ENCODE data around the gene CBX2.

CBX2 gene

GRCh38 chr17:79814974-79815835, 37.3 kb downstream of the CBX2 start:
- no peak overlapping the region for H3K4me2 ChIP-seq (ENCODE audit: low read depth, low read length, poor library complexity, severe bottlenecking)
- H3K27ac ChIP-seq (ENCODE audit: low read depth, low read length), result no peak overlapping the region
- no peaks in the 10 kb centered on the region for H3K79me2 ChIP-seq (ENCODE audit: insufficient read depth, low read length)
- no peaks in the 10 kb centered on the region for H3F3A ChIP-seq (ENCODE audit: insufficient read depth)
- H3K9me3 ChIP-seq (ENCODE audit: insufficient read depth, low read length), result no peaks in the 10 kb centered on the region
- no peaks in the 10 kb centered on the region for H3K36me3 ChIP-seq (ENCODE audit: low read length)
- no peak overlapping the region for H3K9ac ChIP-seq (ENCODE audit: low read length)
- no peak overlapping the region for H2AFZ ChIP-seq (ENCODE audit: low read depth, low read length, severe bottlenecking)
- TF ChIP-seq EZH2phosphoT487 (conservative IDR thresholded peaks at IDR 0.05; ENCODE audit: low read length) (no peak), CTCF (IDR thresholded peaks at IDR 0.05; ENCODE audit: insufficient read depth, low read length, poor library complexity, severe bottlenecking) (no peak)
- no peaks in the 10 kb centered on the region for H3K27me3 ChIP-seq (ENCODE audit: low read length)
- H4K20me1 ChIP-seq (ENCODE audit: low read depth, low read length), result no peaks in the 10 kb centered on the region
- H3K9me2 ChIP-seq (replicated peaks; ENCODE audit: insufficient read depth, low read length), result no peaks in the 10 kb centered on the region
- H3K4me3 ChIP-seq (ENCODE audit: insufficient read depth, low read length, poor library complexity, severe bottlenecking), result no peak overlapping the region

GRCh38 chr17:79815836-79816461, 38.0 kb downstream of the CBX2 start:
- Histone ChIP-seq H3K9ac (ENCODE audit: low read length) (no peak overlapping the region), H3K9me2 (replicated peaks; ENCODE audit: insufficient read depth, low read length) (no peaks in the 10 kb centered on the region), H3K4me3 (ENCODE audit: insufficient read depth, low read length, poor library complexity, severe bottlenecking) (no peak overlapping the region), H3K4me2 (ENCODE audit: low read depth, low read length, poor library complexity, severe bottlenecking) (no peak overlapping the region), H2AFZ (ENCODE audit: low read depth, low read length, severe bottlenecking) (no peak overlapping the region), H3K9me3 (ENCODE audit: insufficient read depth, low read length) (no peaks in the 10 kb centered on the region), H4K20me1 (ENCODE audit: low read depth, low read length) (no peaks in the 10 kb centered on the region), H3F3A (ENCODE audit: insufficient read depth) (no peaks in the 10 kb centered on the region), H3K27ac (ENCODE audit: low read depth, low read length) (no peak overlapping the region), H3K27me3 (ENCODE audit: low read length) (no peaks in the 10 kb centered on the region), H3K79me2 (ENCODE audit: insufficient read depth, low read length) (no peaks in the 10 kb centered on the region), H3K36me3 (ENCODE audit: low read length) (no peaks in the 10 kb centered on the region)
- TF ChIP-seq EZH2phosphoT487 (conservative IDR thresholded peaks at IDR 0.05; ENCODE audit: low read length), result no peak
- TF ChIP-seq CTCF (IDR thresholded peaks at IDR 0.05; ENCODE audit: insufficient read depth, low read length, poor library complexity, severe bottlenecking), result no peak

- Histone ChIP-seq H3K79me2 (ENCODE audit: insufficient read depth, low read length) (no peaks in the 10 kb centered on the region), H3K27ac (ENCODE audit: low read depth, low read length) (no peak overlapping the region), H3K36me3 (ENCODE audit: low read length) (no peaks in the 10 kb centered on the region), H3K4me2 (ENCODE audit: low read depth, low read length, poor library complexity, severe bottlenecking) (no peak overlapping the region), H3K9ac (ENCODE audit: low read length) (no peak overlapping the region), H3K27me3 (ENCODE audit: low read length) (no peaks in the 10 kb centered on the region), H3K9me2 (replicated peaks; ENCODE audit: insufficient read depth, low read length) (no peaks in the 10 kb centered on the region), H4K20me1 (ENCODE audit: low read depth, low read length) (no peaks in the 10 kb centered on the region), H3K9me3 (ENCODE audit: insufficient read depth, low read length) (no peaks in the 10 kb centered on the region), H2AFZ (ENCODE audit: low read depth, low read length, severe bottlenecking) (no peak overlapping the region), H3F3A (ENCODE audit: insufficient read depth) (no peaks in the 10 kb centered on the region), H3K4me3 (ENCODE audit: insufficient read depth, low read length, poor library complexity, severe bottlenecking) (no peak overlapping the region)
- no peak for TF ChIP-seq CTCF (IDR thresholded peaks at IDR 0.05; ENCODE audit: insufficient read depth, low read length, poor library complexity, severe bottlenecking)
- no peak for TF ChIP-seq EZH2phosphoT487 (conservative IDR thresholded peaks at IDR 0.05; ENCODE audit: low read length)
Observed at GRCh38 chr17:79818026-79818758, 40.2 kb downstream of the CBX2 start.

All from SU-DHL-6 (cell line).